Stomach (tissue), 4 donors: ENCODE data around the gene ALKBH8.

Source experiments
- EP300 ChIP-seq: sonication (generic); formaldehyde crosslinking; IDR thresholded peaks from one replicate; pipeline ENCODE4 v1.6.1; 2017; ENCODE audit warnings: antibody characterized with exemption
- POLR2A ChIP-seq, 4 donors: fragments of 450-650 bp; IDR thresholded peaks; one replicate each; pipeline ENCODE4 v1.6.1; 2016; ENCODE audit warnings: antibody characterized with exemption in 4 of 4, control low read depth in 2 of 4, mild to moderate bottlenecking in 1 of 4, moderate library complexity in 1 of 4
- TF ChIP-seq, protein P1 (sequence below), 7 experiments: fragments of 450-650 bp in 4 of 7; fragments of 200-600 bp in 3 of 7; sonication (generic) in 3 of 7; IDR thresholded peaks; one replicate each; pipeline ENCODE4 v1.5.1; 2016 to 2019; ENCODE audit warnings: antibody characterized with exemption in 7 of 7, control low read depth in 2 of 7, mild to moderate bottlenecking in 1 of 7

DNA sequence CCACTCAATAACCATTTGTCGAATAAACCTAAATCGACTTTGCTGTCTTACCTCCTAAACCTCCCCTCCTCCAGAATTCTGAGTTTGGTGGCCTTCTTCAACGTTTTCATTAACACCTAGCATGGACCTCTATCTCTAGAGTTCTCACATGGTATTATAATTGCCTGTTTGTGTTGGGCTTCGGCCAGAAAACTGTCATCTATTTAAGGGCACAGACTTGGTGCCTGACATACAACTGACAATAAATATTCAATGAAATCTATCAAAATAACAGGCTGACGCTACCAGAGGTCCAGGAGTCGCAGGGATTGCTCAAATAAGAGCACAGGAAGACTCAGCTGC lies 687 bp downstream of the ALKBH8 start:
- TF ChIP-seq, protein P1, sequence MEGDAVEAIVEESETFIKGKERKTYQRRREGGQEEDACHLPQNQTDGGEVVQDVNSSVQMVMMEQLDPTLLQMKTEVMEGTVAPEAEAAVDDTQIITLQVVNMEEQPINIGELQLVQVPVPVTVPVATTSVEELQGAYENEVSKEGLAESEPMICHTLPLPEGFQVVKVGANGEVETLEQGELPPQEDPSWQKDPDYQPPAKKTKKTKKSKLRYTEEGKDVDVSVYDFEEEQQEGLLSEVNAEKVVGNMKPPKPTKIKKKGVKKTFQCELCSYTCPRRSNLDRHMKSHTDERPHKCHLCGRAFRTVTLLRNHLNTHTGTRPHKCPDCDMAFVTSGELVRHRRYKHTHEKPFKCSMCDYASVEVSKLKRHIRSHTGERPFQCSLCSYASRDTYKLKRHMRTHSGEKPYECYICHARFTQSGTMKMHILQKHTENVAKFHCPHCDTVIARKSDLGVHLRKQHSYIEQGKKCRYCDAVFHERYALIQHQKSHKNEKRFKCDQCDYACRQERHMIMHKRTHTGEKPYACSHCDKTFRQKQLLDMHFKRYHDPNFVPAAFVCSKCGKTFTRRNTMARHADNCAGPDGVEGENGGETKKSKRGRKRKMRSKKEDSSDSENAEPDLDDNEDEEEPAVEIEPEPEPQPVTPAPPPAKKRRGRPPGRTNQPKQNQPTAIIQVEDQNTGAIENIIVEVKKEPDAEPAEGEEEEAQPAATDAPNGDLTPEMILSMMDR (IDR thresholded peaks at IDR 0.05): no peak
- TF ChIP-seq POLR2A (IDR thresholded peaks at IDR 0.05) (no peak), EP300 (no peak)
